Right lobe of liver (tissue), 6 donors: ENCODE results near the gene CNOT6L. TPM values are rescaled to one million over a fixed set of nuclear protein-coding genes. Genes with fewer than 3 reads are reported as not detected.

ENCODE experiments used
- ATAC-seq, 4 donors: fragments of 200-7000 bp; cut with Tn5 transposase; one replicate each; pipeline ENCODE4 v1.9.1; 2020; ENCODE audit warnings: mild to moderate bottlenecking in 4 of 4, moderate library complexity in 4 of 4
- DNase-seq, 3 donors: peaks; one replicate each; pipeline ENCODE4 v3.0.0-alpha.2; 2020
- H3K27ac ChIP-seq, 3 donors: fragments of 200-600 bp; one replicate each; pipeline ENCODE4 v1.8.0; 2022
- H3K27me3 ChIP-seq, 2 donors: fragments of 200-600 bp; one replicate each; pipeline ENCODE4 v1.8.0; 2022
- H3K36me3 ChIP-seq, 4 donors: fragments of 200-600 bp; sonication (generic) in 1 of 4; one replicate each; pipeline versions ENCODE4 v1.5.1 to v1.8.0; 2017 to 2022; ENCODE audit warnings: control low read depth in 1 of 4
- H3K4me1 ChIP-seq, 4 donors: fragments of 200-600 bp; sonication (generic) in 1 of 4; one replicate each; pipeline versions ENCODE4 v1.5.1 to v1.8.0; 2017 to 2022; ENCODE audit warnings: control low read depth in 1 of 4
- H3K4me3 ChIP-seq, 3 donors: fragments of 200-600 bp; one replicate each; pipeline ENCODE4 v1.8.0; 2022
- H3K9me3 ChIP-seq, 4 donors: fragments of 200-600 bp; sonication (generic) in 1 of 4; one replicate each; pipeline versions ENCODE4 v1.5.1 to v1.8.0; 2017 to 2022; ENCODE audit warnings: control low read depth in 1 of 4
- POLR2A ChIP-seq: fragments of 450-650 bp; IDR thresholded peaks from one replicate; pipeline ENCODE4 v1.6.1; 2017; ENCODE audit warnings: antibody characterized with exemption, mild to moderate bottlenecking
- WGBS: methylation state at CpG from one replicate; pipeline ENCODE4 v1.1.6; 2018; ENCODE audit warnings: low coverage, low lambda C conversion rate; ENCODE audit not compliant: insufficient coverage; ENCODE audit errors: missing lambda C conversion rate; 5-methylcytosine and 5-hydroxymethylcytosine counted together
- intact Hi-C, 2 donors: fragments of 100-400 bp; cut with DNase I; formaldehyde crosslinking; loops; one replicate each; pipeline versions ENCODE4 v1.11.2 to v1.14.1; 2022
- total RNA-seq, 6 experiments: library from RNA; depleted of rRNA in 2 of 6; stranded (reverse); fragments of >200 nt in 2 of 6; fragmentation: NEBNext Ultra II Directional in 3 of 6; extraction: Animal tissue kit (Norgen Biotek cat#: 25700) in 3 of 6; gene quantifications; one replicate each; pipeline versions ENCODE4 v1.1.0 to v1.2.4, GENCODE V29; 2016 to 2023
- TF ChIP-seq, protein P1 (sequence below), 4 donors: fragments of 200-600 bp in 3 of 4; fragments of 450-650 bp in 1 of 4; IDR thresholded peaks; one replicate each; pipeline versions ENCODE4 v1.5.1 to v1.8.0; 2016 to 2022; ENCODE audit warnings: antibody characterized with exemption in 4 of 4, mild to moderate bottlenecking in 2 of 4
- donor health status: DM: no; HTN: yes; CAD: no.
- donor health status: DM: no; HTN: no; CAD: no.
- donor health status: DM: no; HTN: no; CAD: no.
- donor health status: DM: no; HTN: yes; CAD: no.
- donor health status: DM: no; HTN: yes; CAD: no.

Gene CNOT6L
- total RNA-seq, 6 experiments from 2014 or later = 9.1 to 38.1 (median 25.0) TPM

DNA sequence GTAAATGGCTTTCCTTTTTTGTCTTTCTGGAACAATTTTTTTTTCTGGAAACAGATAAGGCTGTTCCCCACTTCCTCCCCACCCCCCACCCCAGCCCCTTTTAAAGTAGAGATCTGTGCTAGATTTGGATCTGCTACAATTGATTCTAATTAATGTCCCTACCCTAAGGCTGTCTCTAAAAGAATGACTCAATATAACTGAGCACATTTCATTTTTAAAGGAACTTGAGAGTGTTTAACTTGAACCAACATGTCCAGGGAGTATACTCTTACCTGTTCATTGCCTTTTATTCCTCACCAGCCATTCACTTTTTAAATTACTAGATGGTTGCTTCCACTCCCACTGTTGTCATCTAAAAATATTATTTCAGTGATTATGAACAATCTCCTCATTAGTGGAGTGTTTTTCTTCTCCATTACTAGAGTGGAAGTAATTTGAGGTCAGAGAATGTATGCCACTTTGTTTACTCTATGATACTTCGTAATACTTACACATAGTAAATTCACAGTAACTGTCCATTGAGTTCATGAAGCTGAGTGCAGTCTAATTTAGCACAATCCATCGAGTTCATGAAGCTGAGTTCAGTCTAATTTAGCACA, 14.1 kb upstream of the CNOT6L start:
- whole genome bisulfite sequencing = 55% methylated on average over 2 of the region's 2 CpGs

DNA sequence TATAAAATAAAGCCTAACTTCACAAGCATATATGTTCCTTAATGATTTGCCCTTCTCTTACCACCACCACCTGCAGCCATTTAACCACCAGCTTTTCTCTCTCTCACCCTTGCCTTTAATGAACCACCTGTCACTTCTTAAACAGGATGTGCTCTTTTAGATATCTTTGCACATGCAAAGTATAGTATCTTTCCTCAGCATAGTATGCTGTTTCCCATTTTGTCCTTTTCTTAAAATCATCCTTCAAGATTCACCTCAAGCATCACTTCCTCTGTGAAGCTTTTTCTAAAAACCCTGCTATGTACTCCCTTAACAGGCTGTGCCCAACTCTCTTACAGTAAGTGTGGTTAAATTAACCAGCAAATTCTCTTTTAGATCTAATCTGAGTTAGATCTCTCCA, 8.2 kb upstream of the CNOT6L start:
- H3K27ac ChIP-seq = no peak overlapping the region
- ATAC-seq = no peak

More for the DNA sequence above, 14.1 kb upstream of the CNOT6L start:
- H3K4me3 ChIP-seq = no peak overlapping the region
- no peak overlapping the region for H3K27ac ChIP-seq
- H3K9me3 ChIP-seq = no peaks in the 10 kb centered on the region
- no peak for DNase-seq
- H3K4me1 ChIP-seq = no peaks in the 10 kb centered on the region
- TF ChIP-seq POLR2A = no peak
- TF ChIP-seq, protein P1, sequence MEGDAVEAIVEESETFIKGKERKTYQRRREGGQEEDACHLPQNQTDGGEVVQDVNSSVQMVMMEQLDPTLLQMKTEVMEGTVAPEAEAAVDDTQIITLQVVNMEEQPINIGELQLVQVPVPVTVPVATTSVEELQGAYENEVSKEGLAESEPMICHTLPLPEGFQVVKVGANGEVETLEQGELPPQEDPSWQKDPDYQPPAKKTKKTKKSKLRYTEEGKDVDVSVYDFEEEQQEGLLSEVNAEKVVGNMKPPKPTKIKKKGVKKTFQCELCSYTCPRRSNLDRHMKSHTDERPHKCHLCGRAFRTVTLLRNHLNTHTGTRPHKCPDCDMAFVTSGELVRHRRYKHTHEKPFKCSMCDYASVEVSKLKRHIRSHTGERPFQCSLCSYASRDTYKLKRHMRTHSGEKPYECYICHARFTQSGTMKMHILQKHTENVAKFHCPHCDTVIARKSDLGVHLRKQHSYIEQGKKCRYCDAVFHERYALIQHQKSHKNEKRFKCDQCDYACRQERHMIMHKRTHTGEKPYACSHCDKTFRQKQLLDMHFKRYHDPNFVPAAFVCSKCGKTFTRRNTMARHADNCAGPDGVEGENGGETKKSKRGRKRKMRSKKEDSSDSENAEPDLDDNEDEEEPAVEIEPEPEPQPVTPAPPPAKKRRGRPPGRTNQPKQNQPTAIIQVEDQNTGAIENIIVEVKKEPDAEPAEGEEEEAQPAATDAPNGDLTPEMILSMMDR (IDR thresholded peaks at IDR 0.05) = no peak
- no peaks in the 10 kb centered on the region for H3K36me3 ChIP-seq
- intact Hi-C loops = no loop called here
- H3K27me3 ChIP-seq = peaks cover 0 to 5% of the 10 kb centered on the region in 2 donors
- ATAC-seq = no peak

DNA sequence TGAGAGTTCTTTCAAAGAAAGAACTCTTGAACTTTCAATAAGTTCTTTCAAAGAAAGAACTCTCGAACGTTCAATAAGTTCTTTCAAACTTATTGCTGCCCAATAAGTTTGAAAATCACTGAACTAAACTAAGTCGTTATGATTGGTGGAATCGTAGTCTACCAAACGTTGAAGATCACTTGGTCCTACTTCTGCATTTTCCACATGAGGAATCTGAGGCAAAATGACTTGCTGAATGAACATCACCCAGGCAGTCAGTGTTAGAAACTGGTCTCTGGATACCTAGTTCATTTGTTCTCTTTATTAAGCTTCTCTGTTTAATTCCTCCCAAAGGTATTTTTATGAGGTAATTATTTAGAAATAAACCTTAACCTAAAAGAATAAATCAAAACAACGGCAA, 7.1 kb upstream of the CNOT6L start:
- intact Hi-C loops = no loop called here
- ATAC-seq (no peak), DNase-seq (no peak)
- WGBS = 69% methylated on average over 6 of the region's 6 CpGs
- peaks cover 0 to 5% of the 10 kb centered on the region in 2 donors for H3K27me3 ChIP-seq
- no peak for TF ChIP-seq POLR2A
- TF ChIP-seq, protein P1 (IDR thresholded peaks at IDR 0.05) = no peak
- no peaks in the 10 kb centered on the region for H3K9me3 ChIP-seq
- H3K36me3 ChIP-seq = no peaks in the 10 kb centered on the region
- H3K4me3 ChIP-seq = no peak overlapping the region
- peaks cover 0 to 7% (median 2%) of the 10 kb centered on the region in 4 donors for H3K4me1 ChIP-seq
- no peak overlapping the region for H3K27ac ChIP-seq

More for the DNA sequence above, 8.2 kb upstream of the CNOT6L start:
- Histone ChIP-seq H3K36me3 (no peaks in the 10 kb centered on the region), H3K4me1 (no peaks in the 10 kb centered on the region), H3K27me3 (peaks cover 0 to 5% of the 10 kb centered on the region in 2 donors), H3K4me3 (no peak overlapping the region), H3K9me3 (no peaks in the 10 kb centered on the region)
- no peak for DNase-seq
- intact Hi-C loops = no loop called here
- TF ChIP-seq, protein P1 (IDR thresholded peaks at IDR 0.05) = no peak
- no peak for TF ChIP-seq POLR2A

DNA sequence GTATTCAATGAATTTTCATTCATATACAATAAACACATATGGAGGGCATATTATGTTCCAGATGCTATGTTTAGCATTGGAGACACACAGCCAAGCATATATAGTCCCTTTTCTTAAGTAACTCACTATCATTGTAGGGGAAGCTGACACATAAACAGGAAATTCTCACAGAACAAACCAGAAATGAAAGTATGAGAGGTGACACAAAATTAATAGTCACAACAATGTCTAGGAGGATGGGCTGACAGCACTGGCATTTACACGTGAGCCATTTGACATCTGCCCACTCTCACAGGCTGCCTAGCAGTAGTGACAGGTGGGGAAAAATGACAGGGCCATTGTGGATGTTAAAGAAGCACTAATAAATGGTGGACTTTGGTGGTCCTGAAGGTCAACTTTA, 2.6 kb upstream of the CNOT6L start:
- DNase-seq = no peak
- ATAC-seq = no peak
- Histone ChIP-seq H3K4me1 (peaks cover 0 to 20% (median 4%) of the 10 kb centered on the region in 4 donors), H3K27ac (peak overlapping the region; percentile 99), H3K4me3 (no peak overlapping the region), H3K9me3 (no peaks in the 10 kb centered on the region), H3K36me3 (no peaks in the 10 kb centered on the region), H3K27me3 (no peaks in the 10 kb centered on the region)
- TF ChIP-seq POLR2A = peak; percentile 16
- TF ChIP-seq, protein P1 (IDR thresholded peaks at IDR 0.05) = no peak
- intact Hi-C loops = no loop called here
- WGBS = 36% methylated on average over 1 of the region's 1 CpG
